Esophagus squamous epithelium (tissue), 4 donors: ENCODE data around the gene PLSCR1.

Experiments
- CTCF ChIP-seq, 6 experiments: fragments of 450-650 bp in 4 of 6; fragments of 200-600 bp in 2 of 6; sonication (generic) in 2 of 6; IDR thresholded peaks; one replicate each; pipeline ENCODE4 v1.5.1; 2016 to 2019; ENCODE audit warnings: antibody characterized with exemption in 6 of 6, mild to moderate bottlenecking in 4 of 6, moderate library complexity in 4 of 6
- POLR2A ChIP-seq, 4 donors: fragments of 450-650 bp; IDR thresholded peaks; one replicate each; pipeline ENCODE4 v1.6.1; 2017; ENCODE audit warnings: antibody characterized with exemption in 4 of 4, mild to moderate bottlenecking in 4 of 4, moderate library complexity in 3 of 4

DNA sequence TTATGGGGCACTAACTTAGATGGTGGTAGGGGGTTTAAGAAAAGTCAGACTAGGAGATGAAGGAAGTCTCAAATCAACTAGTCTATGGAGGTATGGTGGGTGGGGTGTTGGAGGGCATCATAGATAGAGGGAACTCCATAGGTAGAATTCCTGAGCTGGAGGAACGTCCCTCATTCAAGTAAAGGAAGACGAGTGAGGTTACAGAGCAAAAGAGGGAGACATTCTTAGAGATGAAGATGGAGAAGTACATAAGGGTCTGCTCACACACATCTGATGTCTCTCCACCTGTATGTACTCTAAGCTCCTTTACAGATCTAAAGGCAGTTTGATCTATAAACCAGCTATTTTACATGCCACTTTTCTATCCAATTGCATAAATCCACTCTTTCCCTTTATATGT lies 1.4 kb downstream of the PLSCR1 start:
- TF ChIP-seq CTCF (IDR thresholded peaks at IDR 0.05), result no peak
- TF ChIP-seq POLR2A (IDR thresholded peaks at IDR 0.05), result no peak
